HG03139 (cell line): ENCODE results near the gene GALNS.
"Not testable (repeated sequence)": the region's sequence is repeated elsewhere in the genome, so short reads cannot be mapped to it uniquely, and the experiment has no call there.

Experiments used
- ATAC-seq: cut with Tn5 transposase; IDR thresholded peaks from one replicate; pipeline ENCODE4 v1.9.1; 2021; ENCODE audit not compliant: unreplicated experiment

The GALNS gene

GRCh38 chr16:88889702-88890352, 33.1 kb upstream of the GALNS start:
- ATAC-seq, result not testable (repeated sequence)

DNA sequence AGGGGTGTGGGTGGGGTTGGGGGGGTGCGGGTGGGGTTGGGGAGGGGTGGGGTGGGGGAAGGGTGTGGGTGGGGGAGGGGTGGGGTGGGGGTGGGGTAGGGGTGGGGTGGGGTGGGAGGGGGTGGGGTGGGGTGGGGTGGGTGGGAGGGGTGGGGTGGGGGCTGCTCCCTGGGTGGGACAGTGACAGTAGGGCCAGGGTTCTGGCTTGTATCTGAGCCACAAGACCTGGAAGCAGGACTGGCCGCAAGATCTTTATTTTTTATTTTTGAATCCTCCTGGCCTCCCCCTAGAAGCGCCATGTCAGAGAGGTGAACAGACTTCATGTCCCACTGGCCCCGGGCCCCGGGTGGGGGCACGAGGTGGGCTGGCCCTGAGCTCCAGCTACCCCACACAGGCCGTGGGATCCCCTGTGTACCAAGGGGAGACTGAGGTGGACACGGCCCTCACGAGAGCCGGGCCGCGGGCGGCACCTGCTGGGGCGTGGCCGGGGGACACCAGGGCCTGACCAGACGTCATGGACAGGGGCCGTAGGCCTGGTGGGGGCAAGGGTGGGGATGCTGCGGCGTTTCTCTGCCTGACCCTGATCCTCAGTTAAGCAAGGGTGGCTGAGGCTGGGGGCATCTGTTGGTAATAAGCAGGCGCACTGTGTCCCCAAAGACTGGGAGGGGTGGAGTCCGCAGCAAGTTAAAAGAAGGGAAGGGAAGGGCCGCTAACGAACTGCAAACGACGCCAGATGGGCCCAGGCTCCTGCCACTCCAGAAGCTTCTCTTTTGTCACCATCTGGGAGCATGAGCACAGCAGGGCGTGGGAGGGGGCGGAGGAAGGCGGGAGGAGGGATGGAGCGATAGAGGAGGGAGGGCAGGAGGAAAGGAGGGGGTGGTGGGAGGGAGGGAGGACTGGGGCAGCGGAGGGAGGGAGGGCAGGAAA, 32.0 kb upstream of the GALNS start:
- no peak for ATAC-seq

DNA sequence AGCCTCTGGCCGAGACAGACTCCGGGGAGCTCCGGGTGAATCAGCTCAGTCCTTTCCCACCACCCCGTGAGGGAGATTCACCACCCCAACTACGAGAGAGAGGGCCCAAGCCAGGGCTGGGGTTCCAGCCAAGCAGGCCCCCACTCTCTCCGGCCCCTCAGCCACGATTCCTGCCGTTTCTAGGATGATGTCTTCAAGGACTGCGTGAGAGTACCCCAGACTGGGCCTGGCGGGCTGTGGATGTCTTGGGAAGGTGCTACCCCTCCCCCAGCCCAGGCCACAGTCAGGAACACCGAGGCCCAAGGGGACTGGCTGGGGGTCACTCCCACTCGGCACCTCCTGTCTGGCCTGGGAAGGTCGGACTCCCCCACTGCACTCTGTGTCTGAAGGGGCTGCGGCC, 31.3 kb upstream of the GALNS start:
- no peak for ATAC-seq

GRCh38 chr16:88886845-88887521, 30.2 kb upstream of the GALNS start:
- ATAC-seq, result no peak

GRCh38 chr16:88886420-88886844, 29.7 kb upstream of the GALNS start:
- ATAC-seq, result no peak

GRCh38 chr16:88885693-88886280, 29.0 kb upstream of the GALNS start:
- no peak for ATAC-seq

DNA sequence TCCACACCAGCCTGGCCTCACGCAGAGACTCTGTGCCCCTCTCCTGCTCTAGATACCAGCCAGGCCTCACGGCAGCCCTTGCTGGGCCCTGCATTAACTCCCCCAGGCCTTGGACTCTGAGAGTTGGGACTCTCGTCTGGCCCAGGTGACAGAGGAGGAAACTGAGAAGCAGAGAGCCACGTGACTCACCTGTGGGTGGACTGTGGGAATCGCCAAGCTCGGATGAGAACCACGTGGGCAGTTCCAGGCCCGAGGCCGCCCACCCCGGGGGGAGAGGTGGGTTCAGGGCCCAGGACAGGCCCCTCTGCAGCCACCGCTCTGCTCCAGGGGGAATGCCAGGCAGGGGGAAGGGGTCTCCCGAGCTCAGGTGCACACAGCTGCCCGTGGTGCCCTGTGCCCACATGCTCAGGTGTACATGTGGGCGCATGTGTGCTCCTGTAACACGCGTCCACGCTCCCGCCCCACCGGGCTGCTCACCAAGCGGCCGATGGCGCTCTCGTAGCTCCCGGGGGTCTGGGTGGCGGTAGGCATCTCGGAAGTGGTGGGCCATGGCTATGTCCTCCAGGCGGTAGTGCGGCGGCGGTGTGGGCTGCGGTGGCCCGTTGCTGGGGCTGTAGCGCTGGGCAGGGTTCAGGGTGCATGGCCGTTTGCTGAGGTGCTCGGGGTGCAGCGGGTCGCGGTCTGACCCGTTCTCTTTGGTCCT, 28.0 kb upstream of the GALNS start:
- ATAC-seq, result no peak

DNA sequence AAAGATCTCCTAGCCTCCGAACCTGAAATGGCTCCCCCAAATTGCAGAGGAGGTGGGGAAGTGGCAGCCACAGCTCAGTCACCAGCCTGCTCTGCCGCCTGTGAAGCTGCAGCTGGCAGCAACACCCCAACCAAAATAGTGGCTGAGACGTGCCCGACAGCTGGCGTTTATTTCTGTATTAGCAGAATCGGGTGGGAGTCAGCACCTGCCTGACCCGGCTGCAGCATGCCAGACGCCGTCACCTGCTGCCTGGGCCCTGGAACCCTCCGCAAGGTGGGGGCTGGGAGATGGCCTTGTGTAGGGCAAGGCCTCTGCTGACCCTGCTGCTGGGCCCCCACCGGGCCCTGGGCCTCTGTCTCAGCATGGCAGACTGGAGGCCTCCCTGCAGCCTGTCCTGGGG, 27.2 kb upstream of the GALNS start:
- no peak for ATAC-seq

DNA sequence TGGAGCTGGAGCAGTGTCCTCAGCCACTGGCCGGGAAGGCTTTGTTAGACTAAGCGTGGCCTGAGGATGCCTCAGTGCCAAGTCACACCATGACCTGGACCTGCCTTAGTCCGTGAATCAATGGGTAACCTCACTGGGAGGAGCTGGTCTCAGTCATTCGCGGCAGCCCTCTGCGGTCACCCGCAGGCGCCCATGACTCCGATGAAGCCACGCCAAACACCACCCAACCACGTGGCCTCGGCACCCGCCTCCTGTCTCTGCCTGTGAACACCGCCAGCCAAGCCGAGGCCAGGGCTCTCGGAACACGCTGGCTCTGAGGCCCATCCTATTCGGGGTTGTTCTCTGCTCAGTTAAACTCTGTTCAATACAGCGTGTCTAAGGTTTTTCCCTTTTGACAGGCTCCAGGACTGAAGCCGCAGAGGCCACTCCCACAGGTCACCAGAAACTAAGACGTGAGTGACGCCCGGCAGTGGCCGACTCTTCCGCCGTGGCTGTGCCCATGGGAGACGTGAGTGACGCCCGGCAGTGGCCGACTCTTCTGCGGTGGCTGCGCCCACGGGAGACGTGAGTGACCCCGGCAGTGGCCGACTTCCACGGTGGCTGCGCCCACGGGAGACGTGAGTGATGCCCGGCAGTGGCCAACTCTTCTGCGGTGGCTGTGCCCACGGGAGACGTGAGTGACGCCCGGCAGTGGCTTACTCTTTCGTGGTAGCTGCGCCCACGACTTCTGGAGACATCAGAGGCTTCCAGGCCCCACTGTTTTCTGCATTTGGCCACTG, 26.6 kb upstream of the GALNS start:
- ATAC-seq, result no peak

- no peak for ATAC-seq
These were observed 25.7 kb upstream of the GALNS start for GRCh38 chr16:88882358-88883030.

DNA sequence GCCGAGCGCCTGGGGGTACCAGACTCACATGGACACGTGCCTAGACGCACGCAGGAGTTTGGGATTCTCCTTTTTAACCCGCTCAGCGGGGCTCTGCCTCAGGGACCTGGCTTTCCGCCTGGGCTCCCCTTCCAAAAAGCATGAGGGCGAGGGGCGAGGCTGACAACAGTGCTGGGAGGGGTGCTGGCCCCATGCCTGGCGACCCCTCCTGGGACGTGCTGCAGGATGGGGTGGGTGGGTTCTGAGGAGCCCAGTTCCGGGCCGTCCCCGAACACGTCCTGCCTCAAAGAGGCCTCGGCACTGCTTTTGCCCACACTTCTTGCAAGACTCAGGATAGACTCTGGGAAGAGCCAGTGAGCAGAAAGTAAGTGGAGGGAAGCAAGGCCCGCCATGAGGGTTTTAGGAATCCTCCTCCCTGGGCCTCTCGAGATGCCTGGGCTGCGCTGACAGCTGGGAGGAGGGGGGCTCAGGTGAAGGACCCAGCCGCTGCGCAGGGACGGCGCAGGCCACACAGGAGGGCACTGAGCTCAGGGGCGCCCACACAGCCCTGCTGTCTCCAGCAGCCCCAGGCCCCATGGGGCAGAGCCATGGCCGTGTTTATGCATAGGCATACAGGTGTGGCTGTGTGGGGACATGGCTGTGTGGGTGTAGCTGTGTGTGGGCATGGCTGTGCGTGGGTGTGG, 25.1 kb upstream of the GALNS start:
- no peak for ATAC-seq

- ATAC-seq, result no peak
These were observed 24.4 kb upstream of the GALNS start for GRCh38 chr16:88881007-88881615.

DNA sequence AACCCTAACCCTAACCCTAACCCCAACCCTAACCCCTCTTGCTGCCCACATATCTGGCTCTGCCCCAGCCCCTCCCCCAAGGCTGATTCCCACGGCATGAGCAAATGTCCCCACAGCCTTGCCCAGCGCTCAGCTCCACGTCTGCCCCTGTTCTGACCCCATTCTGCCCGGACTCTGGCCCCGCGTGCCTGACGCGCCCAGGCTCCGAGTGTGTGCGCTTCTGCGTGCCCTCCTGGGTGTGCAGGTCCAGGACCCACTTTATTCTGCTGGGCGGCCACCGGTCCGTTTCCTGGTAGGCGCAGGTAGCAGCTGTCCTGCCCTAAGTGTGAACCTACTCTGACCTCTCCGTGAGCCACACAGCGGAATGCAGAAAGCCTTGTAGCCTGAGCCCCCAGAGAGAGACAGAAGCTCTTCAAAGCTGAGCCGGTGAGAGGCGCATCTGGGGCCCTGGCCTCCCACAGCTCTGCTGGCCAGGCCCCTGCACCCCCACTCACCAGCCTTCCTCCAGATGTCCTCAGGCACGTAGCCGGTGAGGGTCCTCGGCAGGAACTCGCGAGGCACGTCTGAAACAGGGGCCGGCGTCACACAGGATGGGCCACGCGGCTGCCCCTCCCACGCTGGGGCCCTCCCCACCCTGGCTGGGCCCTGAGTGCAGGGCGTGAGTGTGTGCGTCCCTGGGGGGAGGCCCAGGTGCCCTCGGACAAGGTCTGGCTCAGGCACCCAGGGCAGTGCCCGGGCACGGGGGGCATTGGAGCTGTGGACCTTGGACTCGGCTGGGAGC, 23.7 kb upstream of the GALNS start:
- no peak for ATAC-seq

- ATAC-seq, result no peak
These were observed 23.0 kb upstream of the GALNS start for GRCh38 chr16:88879788-88880055.

GRCh38 chr16:88878967-88879787, 22.4 kb upstream of the GALNS start:
- no peak for ATAC-seq

DNA sequence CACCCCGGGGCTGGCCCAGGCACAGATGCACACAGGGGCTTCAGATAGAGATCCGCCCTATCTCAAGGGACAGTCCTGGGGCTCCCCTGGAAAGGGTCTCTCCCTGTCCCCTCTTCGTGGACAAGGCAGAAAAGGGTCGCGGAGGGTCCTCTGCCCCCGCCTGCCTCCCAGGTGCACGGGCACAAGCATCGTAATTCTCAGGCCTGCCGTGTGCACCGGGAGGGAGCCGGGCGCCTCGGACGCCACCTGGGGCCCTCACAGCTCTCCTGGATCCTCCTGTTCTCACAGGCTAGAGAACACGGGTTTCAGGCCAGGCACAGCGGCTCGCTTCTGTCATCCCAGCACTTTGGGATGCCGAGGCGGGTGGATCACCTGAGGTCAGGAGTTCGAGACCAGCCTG, 21.6 kb upstream of the GALNS start:
- no peak for ATAC-seq
